Measurements from ENCODE around the gene ANO9.
"Not testable (repeated sequence)": the region's sequence is repeated elsewhere in the genome, so short reads cannot be mapped to it uniquely, and the experiment has no call there.

Gene ANO9

DNA sequence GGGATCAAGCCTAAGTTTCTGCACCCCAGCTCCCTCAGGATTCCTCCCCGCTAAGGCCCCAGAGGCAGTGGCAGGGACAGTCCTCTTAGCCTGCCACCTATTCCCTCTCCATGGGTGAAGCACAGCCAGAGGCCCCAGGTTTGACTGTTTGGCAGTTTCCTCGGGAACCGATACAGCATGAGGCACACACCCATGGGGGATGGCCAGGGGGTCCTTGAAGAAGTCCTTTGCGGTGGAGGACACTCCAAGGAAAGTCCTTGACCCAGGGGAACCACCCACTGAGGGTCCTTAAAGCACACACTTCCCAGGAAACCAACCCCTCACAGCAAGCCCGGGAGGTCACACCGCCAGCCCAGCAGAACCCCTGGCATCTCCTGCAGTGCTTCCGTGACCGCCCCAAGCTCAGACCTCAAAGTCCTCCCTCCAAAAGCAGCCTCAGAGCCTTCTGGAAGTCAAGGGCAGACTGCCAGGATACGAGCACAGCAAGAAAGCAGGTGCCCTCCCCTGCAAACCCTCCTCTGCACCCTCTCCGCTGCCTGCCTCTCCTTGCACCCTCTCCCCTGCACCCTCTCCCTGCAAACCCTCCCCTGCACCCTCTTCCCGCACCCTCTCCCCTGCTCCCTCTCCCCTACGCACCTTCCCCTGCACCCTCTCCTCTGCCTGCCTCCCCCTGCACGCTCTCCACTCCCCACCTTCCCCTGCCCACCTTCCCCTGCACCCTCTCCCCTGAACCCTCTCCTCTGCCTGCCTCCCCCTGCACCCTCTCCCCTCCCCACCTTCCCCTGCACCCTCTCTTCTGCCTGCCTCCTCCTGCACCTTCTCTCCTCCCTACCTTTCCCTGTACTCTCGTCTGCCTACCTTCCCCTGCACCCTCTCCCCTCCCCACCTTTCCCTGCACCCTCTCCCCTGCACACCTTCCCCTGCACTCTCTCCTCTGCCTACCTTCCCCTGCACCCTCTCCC is 28.4 kb downstream of the ANO9 start:
- DNase-seq: peak; percentile 66

DNA sequence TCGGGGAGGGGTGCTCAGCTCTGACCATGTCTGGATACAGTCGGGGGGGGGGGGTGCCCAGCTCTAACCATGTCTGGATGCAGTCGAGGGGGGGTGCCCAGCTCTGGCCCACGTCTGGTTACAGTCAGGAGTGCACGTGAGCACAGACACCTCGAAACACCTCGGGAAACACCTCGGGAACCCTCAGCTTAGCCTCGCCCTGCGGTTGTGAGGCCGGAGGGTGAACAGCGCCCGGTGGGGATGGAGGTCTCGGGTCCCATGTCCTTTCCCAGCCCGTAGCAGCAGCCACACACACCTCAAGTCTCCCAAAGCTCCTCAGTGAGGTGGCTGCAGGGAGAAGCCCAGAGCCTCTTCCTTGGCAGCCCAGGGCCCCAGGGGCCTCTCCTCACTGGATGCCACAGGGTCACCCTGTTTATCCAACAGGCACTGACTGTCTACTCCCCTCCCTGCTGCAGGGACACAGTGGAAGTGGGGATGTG is 29.1 kb downstream of the ANO9 start:
- no peak for DNase-seq

DNA sequence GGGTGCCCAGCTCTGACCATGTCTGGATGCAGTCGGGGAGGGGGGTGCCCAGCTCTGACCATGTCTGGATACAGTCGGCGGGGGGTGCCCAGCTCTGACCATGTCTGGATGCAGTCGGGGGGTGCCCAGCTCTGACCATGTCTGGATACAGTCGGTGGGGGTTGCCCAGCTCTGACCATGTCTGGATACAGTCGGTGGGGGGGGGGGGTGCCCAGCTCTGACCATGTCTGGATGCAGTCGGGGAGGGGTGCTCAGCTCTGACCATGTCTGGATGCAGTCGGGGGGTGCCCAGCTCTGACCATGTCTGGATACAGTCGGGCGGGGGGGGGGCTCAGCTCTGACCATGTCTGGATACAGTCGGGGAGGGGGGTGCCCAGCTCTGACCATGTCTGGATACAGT is 30.3 kb downstream of the ANO9 start:
- DNase-seq: not testable (repeated sequence)

DNA sequence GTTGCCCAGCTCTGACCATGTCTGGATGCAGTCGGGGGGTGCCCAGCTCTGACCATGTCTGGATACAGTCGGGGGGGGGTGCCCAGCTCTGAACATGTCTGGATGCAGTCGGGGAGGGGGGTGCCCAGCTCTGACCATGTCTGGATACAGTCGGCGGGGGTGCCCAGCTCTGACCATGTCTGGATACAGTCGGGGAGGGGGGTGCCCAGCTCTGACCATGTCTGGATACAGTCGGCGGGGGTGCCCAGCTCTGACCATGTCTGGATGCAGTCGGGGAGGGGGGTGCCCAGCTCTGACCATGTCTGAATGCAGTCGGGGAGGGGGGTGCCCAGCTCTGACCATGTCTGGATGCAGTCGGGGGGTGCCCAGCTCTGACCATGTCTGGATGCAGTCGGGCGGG is 31.1 kb downstream of the ANO9 start:
- DNase-seq: not testable (repeated sequence)

DNA sequence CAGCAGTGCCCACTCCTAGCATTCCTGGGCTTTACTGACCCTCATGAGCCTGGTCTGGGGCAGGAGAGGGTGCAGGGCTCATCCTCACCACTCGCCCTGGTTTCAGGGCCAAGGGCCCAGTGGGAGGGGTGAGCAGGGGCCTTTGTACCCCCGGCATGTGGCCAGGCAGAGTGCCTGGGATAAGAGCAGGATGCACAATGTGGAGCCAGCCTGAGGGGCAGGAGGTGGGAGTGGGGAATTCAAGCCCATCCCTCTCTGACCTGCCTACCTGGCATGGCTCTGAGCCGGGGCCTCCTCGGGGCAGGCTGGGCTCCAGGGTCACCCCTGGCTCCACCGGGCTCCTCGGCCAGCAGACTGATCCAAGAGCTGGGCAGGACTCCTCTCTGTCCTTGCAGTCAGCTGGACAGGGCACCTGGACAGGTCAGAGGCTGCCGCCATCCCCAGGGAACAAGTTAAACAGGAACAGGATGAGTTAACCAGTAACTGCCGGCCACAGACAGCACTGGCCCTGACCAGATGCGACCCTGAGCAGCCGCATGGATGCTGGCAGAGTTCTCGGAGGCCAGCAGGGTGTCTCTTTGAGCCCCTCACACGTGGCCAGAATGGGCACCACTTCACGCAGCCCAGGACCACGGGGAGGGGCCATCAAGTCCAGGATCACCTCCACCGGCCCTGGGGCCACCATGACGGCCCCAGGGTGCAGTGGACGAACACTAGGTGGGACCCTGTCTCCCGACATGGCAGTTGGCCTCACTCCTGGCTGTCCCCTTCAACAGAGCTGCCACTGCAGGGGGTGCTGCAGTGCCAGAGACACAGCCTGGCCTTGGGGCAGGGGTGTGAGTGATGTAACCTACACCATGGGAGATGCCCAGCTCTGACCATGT is 32.0 kb downstream of the ANO9 start:
- no peak for DNase-seq

DNA sequence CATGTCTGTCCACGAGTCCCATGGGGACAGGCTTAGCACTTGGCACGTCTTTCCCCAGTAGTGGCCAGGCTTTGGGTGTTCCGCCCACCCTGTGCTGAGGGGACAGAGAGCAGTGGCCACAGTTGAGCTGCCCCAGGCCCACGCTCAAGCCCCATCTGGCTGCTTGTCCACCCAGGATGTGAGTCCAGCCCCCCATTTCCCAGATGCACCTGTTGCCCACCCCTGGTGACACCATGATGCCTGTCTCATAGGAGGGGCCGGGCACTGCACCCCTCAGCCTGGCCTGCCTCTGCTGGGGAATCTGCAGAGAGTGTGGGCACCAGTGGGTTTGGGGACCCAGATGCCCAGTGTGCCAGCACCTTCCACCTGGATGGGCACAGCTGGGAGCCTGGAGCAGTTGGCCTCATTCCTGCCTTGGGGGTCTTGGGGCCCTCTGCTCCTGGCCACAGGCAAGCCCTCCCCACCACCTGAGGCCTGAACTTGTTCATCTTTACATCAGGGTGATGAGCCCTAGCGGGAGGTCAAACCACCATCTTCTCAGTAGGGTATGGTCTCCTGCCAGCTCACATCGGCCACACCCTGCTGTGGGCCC is 32.7 kb downstream of the ANO9 start:
- DNase-seq: no peak

DNA sequence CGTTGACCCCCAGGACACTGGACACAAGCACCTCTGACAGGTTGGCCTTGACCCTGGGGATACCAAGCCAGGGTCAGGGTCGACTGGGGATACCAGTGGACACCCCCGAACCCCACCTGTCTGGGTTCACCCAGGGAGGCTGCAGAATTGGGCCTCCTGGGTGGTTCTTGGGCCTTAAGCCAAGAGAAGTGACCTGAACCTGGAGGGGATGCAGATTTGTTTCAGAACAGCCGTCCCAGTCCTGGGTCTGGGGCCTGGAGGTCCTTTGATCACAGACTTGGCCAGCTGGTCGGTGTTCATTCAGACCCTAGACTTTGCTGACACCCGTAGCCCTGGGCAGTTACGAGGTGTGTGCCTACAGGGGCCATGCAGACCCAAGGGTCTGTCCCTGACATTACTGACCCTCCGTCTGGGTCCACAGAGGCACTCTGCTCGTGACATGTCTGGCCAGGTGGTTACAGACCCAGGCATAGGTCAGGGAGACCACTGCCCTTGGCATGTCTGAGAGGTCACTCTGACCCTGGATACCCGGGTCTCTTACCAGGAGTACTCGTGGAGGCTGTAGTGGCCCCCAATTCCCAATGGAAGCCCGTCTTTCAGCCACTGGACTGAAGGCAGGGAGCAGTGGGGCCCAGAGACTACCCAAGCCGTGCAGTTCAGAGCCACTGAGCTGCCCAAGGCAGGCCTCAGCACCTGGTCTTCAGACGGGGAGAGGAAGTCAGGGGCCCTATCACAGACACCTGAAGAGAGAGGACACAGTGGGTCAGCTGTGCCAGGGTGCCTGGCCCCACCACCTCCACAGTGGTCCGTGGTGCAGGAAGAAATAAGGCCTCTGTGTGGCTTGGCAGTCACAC is 33.4 kb downstream of the ANO9 start:
- DNase-seq: no peak

DNA sequence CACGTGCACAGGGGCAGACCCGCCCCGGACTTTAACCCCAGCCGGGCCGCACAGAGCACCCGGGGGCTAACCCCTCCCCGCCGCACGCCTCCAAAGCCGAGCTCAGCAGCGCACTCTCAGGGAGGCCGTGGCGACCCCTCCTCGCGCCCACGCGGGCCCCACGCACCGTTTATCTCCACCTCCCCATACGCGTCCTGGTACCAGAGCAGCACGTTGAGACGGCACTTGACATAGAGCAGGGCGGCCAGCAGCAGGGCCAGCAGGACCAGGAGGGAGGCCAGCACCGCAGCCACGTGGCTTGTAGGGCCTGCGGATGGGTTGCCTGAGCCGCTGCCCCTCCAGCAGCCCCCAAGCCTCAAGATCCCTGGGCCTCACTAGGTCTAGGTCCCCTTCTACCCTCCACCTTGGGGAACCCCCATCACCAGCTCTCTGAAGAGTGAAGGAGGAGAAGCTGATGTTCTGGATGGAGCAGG is 34.1 kb downstream of the ANO9 start:
- DNase-seq: no peak

DNA sequence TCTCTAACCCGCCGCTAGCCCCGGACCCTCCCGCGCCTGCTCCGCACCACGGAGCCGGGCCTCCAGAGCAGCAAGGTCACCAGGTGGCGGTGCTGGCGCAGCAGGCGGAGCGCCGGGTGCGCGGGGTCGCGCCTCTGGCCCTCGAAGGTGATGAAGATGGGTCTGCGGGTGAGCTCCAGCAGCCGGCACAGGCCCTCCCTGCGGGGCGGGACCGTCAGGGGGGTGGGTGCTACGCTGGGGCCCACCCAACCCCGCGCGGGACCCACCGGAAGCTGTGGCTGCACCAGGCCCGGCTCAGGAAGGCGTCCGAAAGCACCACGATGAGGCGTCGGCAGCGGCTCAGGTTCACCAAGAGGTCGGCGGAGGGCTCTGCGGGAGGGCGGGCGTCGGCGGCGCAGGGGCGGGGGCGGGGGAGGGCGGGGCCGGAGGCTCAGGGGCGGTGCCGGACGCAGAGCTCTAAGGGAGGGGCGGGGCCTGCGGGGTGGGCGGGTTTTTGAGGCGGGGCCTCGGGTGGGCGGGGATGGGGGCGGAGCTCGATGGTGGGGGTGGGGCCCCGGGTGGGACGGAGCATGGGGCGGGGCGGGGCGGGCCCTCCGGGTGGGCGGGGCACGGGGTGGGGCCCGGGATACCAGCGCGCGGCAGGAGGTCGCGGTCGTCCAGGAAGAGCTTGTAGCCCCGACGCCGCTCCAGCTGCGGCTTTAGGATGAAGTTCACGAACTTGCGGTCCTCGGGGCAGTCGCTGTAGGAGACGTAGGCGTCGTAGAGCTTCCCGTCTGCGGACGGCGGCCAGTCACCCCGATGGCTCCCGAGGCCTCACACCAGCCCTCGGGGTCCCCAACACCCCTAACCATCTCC is 34.8 kb downstream of the ANO9 start:
- peak; percentile 73 for DNase-seq

DNA sequence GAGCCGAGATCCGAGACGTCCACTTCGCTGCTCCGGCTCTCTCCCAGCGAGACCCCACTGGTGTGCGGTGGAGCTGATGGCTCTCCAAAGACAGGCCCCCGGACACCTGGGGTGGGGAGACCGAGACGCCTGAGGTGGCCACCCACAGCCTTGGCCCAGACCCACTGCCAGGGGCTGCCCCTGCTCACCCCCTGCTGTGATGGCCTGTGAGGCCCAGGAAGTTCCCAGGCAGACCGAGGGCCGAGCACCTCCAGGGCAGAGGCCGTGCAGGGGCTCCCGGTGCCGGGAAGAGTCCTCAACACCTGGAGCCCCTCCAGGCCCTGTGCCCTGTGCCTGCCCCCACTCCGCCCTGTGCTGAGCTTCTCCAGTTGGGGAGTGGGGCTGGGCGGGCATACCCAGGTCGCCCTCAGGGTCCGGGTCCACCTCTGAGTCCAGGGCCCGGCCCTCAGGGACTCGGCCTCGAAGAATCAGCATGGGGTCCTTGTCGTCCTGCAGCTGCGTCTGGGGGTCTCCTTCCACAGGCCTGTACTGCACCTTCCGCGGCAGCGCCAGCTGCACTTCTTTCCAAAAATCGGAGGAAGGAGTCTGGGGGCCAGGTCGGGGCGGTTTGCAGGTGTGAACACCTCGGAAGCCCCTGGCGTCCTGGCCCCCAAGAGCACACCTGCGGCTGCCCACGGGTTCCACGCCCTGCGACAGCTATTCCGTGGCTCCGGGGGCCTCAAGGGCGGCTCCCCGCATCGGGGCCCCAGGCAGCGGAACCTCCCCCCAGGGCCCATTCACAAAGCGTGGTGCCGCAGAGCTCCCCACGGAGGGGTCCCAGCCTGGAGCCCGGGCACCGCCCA is 35.6 kb downstream of the ANO9 start:
- DNase-seq: no peak

DNA sequence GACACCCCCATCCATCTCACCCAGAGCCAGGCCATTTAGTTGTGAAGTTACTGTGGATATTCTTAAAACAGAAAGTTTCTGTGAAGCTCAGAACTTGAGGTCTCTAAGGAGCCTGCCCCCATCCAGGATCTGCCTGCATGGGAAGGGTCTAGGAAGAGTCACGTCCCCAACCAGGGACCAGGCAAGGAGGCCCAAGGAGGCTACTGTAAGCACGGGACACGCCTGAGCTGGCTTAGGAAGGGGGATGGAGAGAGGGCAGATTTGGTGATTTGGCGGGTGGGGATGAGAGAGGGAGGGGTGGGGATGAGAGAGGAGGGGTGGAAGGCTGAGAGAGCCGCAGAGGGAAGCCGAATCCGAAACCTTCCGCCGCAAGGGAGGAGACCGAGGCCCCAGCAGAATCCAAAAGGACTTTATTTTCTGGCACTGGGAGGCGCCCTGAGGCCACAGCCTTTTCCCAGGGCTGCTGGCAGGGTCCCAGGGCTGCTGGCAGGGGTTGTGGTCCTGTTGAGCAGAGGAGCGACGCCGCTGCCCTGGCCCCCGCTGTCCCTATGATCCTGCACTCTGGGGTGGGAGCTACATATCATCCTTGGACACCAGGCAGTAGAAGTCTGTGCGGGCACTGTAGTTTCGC is 36.4 kb downstream of the ANO9 start:
- no peak for DNase-seq

DNA sequence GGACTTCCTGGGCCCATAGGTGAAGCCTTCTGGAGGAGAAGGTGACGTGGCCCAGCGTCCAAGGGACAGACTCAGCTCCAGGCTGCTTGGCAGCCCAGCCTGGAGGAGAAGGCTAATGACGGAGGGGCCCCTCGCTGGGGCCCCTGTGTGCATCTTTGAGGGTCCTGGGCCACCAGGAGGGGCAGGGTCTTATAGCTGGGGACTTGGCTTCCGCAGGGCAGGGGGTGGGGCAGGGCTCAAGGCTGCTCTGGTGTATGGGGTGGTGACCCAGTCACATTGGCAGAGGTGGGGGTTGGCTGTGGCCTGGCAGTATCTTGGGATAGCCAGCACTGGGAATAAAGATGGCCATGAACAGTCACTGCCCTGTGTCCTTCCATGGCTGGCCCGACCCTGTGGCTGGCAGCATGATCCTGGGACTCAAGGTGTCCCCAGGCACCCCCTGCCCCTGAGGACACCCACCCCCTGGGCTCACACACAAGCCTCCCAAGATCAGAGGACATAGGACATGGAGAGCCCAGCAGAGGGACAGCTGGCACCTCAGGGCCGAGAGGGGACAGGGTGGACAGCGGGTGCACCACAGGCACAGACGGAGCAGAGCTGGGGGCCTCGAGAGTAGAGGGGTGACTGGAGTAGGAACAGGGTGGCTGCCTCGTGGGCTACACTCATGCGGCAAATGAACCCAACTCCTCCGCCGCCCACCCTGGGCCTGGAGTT is 37.1 kb downstream of the ANO9 start:
- DNase-seq: no peak

DNA sequence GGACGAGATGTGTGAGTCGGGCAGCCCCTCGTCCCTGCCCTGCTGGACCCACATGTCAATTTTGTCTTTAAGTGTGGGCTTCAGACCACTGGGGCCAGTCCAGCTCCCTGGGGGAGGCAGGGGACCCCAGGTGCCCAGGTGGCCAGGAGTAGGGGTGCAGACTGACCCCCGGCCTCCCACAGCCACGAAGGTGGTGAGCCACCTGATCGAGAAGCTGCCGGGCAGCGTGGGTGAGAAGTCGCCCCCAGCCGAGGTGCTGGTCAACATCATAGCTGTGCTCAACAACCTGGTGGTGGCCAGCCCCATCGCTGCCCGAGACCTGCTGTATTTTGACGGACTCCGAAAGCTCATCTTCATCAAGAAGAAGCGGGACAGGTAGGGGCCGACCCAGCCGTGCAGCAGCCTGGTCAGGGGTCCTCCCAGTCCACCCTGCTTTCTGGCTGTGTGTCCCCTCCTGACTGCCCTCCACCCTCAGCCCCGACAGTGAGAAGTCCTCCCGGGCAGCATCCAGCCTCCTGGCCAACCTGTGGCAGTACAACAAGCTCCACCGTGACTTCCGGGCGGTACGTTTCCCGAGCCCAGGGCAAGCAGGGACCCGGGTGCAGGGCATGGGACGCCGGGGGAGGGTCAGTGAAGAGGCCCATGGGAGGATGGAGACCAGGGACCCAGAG is 37.9 kb downstream of the ANO9 start:
- no peak for DNase-seq

DNA sequence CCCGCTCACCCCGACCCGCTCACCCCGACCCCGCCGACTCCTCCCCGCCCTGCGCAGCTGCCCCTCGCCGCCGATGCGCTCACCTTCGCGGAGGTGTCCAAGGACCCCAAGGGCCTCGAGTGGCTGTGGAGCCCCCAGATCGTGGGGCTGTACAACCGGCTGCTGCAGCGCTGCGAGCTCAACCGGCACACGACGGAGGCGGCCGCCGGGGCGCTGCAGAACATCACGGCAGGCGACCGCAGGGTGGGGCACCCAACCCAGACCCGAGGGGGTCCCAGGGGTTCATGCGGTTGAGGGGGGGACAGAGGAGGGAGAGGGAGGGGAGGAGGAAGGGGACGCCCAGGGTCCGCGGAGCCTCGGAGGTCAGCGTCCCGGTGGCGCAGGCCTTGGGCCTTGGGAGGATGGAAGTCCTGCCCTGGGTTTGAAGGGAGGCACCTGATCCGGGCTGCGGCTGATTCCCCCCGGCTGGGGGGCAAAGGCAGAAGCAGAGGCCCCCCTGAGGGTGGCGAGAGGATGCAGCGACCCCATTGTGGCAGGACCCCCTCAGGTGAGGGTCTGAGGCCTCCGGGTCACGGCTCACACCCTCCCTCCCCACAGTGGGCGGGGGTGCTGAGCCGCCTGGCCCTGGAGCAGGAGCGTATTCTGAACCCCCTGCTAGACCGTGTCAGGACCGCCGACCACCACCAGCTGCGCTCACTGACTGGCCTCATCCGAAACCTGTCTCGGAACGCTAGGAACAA is 38.6 kb downstream of the ANO9 start:
- no peak for DNase-seq

DNA sequence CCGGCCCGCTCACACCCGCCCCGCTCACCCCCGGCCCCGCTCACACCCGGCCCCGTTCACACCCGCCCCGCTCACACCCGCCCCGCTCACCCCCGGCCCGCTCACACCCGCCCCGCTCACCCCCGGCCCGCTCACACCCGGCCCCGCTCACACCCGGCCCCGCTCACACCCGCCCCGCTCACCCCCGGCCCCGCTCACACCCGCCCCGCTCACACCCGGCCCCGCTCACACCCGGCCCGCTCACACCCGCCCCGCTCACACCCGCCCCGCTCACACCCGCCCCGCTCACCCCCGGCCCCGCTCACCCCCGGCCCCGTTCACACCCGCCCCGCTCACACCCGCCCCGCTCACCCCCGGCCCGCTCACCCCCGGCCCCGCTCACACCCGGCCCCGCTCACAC is 40.6 kb downstream of the ANO9 start:
- not testable (repeated sequence) for DNase-seq

DNA sequence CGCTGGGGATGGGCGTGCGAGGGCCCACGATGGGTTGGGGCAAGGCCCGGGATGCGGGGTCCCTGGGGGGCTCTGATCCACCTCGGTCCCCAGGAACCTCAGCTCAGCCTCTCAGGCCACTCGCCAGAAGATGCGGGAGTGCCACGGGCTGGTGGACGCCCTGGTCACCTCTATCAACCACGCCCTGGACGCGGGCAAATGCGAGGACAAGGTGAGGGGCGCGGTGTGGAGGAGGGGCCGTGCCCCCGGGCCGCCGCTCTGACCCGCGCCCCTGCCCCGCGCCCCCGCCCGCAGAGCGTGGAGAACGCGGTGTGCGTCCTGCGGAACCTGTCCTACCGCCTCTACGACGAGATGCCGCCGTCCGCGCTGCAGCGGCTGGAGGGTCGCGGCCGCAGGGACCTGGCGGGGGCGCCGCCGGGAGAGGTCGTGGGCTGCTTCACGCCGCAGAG is 41.5 kb downstream of the ANO9 start:
- peak; percentile 47 for DNase-seq

DNA sequence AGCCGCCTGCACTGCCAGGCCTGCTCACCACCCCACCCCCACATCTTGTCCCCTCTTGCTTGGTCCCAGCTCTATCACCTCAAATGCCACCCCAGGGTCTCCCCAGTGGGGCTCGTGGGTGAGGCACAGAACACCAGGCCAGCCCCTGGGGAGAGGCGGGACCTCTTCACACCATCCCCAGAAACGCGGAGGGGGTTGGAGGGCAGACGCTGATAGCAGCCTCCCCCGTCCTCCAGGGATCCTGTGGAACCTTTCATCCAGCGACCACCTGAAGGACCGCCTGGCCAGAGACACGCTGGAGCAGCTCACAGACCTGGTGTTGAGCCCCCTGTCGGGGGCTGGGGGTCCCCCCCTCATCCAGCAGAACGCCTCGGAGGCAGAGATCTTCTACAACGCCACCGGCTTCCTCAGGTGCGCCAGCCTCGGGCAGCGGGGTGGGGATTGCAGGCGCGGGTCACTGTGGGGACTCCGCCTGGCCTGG is 42.0 kb downstream of the ANO9 start:
- no peak for DNase-seq
